ENCODE results near the gene CCDC43. TPM values are rescaled to one million over a fixed set of nuclear protein-coding genes. Genes with fewer than 3 reads are reported as not detected.

CCDC43 gene
- total RNA-seq, 1 experiment from 2014 or later: 33.0 TPM

- Histone ChIP-seq H2AFZ (ENCODE audit: low read depth, low read length, poor library complexity, severe bottlenecking) (no peak overlapping the region), H3K9ac (ENCODE audit: low read length) (no peak overlapping the region), H3K27ac (ENCODE audit: low read depth, low read length) (no peak overlapping the region), H3K27me3 (ENCODE audit: insufficient read depth, low read length) (no peaks in the 10 kb centered on the region), H3K4me1 (ENCODE audit: control insufficient read depth in 1 of 2, insufficient read depth in 2 of 2, low read length in 2 of 2) (no peaks in the 10 kb centered on the region), H3K9me2 (ENCODE audit: insufficient read depth) (no peaks in the 10 kb centered on the region), H4K20me1 (ENCODE audit: insufficient read depth) (no peaks in the 10 kb centered on the region), H3K36me3 (ENCODE audit: control insufficient read depth in 1 of 2, insufficient read depth in 2 of 2, low read length in 2 of 2) (no peaks in the 10 kb centered on the region), H3K79me2 (ENCODE audit: insufficient read depth, low read length) (no peaks in the 10 kb centered on the region), H3K4me3 (replicated peaks in 1 of 2; ENCODE audit: low read depth in 1 of 2, low read length in 2 of 2) (no peak overlapping the region), H3K4me2 (ENCODE audit: low read length) (no peak overlapping the region), H3K9me3 (ENCODE audit: control insufficient read depth in 1 of 2, insufficient read depth in 1 of 2, low read depth in 1 of 2, low read length in 2 of 2) (no peaks in the 10 kb centered on the region)
- intact Hi-C loops (cut with micrococcal nuclease): no loop called here
- RAD21 ChIA-PET (ENCODE audit: low non-redundant PET in 1 of 2, low total read pairs in 2 of 2, uncharacterized antibody in 2 of 2, unreplicated experiment in 2 of 2): no interaction called here
- TF ChIP-seq POLR2A (IDR thresholded peaks at IDR 0.05; ENCODE audit: borderline replicate concordance, extremely low read depth, insufficient read depth, insufficient read length): no peak
- no peak for TF ChIP-seq ATF3 (IDR thresholded peaks at IDR 0.05)
- TF ChIP-seq FOSL1 (IDR thresholded peaks at IDR 0.05; ENCODE audit: low read depth): no peak
- no peak for TF ChIP-seq ELF1 (IDR thresholded peaks at IDR 0.05; ENCODE audit: borderline replicate concordance, low read depth)
- TF ChIP-seq, protein P1, sequence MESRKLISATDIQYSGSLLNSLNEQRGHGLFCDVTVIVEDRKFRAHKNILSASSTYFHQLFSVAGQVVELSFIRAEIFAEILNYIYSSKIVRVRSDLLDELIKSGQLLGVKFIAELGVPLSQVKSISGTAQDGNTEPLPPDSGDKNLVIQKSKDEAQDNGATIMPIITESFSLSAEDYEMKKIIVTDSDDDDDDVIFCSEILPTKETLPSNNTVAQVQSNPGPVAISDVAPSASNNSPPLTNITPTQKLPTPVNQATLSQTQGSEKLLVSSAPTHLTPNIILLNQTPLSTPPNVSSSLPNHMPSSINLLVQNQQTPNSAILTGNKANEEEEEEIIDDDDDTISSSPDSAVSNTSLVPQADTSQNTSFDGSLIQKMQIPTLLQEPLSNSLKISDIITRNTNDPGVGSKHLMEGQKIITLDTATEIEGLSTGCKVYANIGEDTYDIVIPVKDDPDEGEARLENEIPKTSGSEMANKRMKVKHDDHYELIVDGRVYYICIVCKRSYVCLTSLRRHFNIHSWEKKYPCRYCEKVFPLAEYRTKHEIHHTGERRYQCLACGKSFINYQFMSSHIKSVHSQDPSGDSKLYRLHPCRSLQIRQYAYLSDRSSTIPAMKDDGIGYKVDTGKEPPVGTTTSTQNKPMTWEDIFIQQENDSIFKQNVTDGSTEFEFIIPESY (IDR thresholded peaks at IDR 0.05; ENCODE audit: extremely low read depth, insufficient replicate concordance, low read length): no peak
- TF ChIP-seq JUND (IDR thresholded peaks at IDR 0.05): no peak
- TF ChIP-seq ZFX (IDR thresholded peaks at IDR 0.05): no peak
- TF ChIP-seq TCF7L2 (IDR thresholded peaks at IDR 0.05; ENCODE audit: borderline replicate concordance, extremely low read depth, insufficient read depth, insufficient read length): no peak
- TF ChIP-seq CEBPB (IDR thresholded peaks at IDR 0.05; ENCODE audit: low read depth): no peak
- no TSS peak for BruUV-seq (replicated peaks)
- POLR2A ChIA-PET: no interaction called here
- CTCF ChIA-PET: no interaction called here
- ATAC-seq (no peak), DNase-seq (ENCODE audit: low read depth, low spot score) (no peak)
These were observed 38.3 kb downstream of the CCDC43 start for GRCh38 chr17:44651228-44651627.

- Histone ChIP-seq H4K20me1 (ENCODE audit: insufficient read depth) (no peaks in the 10 kb centered on the region), H3K9ac (ENCODE audit: low read length) (no peak overlapping the region), H3K36me3 (ENCODE audit: control insufficient read depth in 1 of 2, insufficient read depth in 2 of 2, low read length in 2 of 2) (no peaks in the 10 kb centered on the region), H3K9me2 (ENCODE audit: insufficient read depth) (no peaks in the 10 kb centered on the region), H3K4me3 (replicated peaks in 1 of 2; ENCODE audit: low read depth in 1 of 2, low read length in 2 of 2) (no peak overlapping the region), H3K27me3 (ENCODE audit: insufficient read depth, low read length) (no peaks in the 10 kb centered on the region), H3K4me2 (ENCODE audit: low read length) (no peak overlapping the region), H3K79me2 (ENCODE audit: insufficient read depth, low read length) (no peaks in the 10 kb centered on the region), H3K4me1 (ENCODE audit: control insufficient read depth in 1 of 2, insufficient read depth in 2 of 2, low read length in 2 of 2) (no peaks in the 10 kb centered on the region), H3K9me3 (ENCODE audit: control insufficient read depth in 1 of 2, insufficient read depth in 1 of 2, low read depth in 1 of 2, low read length in 2 of 2) (no peaks in the 10 kb centered on the region), H2AFZ (ENCODE audit: low read depth, low read length, poor library complexity, severe bottlenecking) (no peak overlapping the region), H3K27ac (ENCODE audit: low read depth, low read length) (no peak overlapping the region)
- ATAC-seq: no peak; the same call in 1 of the 2 replicates
- RAD21 ChIA-PET (ENCODE audit: low non-redundant PET in 1 of 2, low total read pairs in 2 of 2, uncharacterized antibody in 2 of 2, unreplicated experiment in 2 of 2): no interaction called here
- TF ChIP-seq ZNF274 (IDR thresholded peaks at IDR 0.05; ENCODE audit: low read depth, low read length) (no peak), POLR2A (IDR thresholded peaks at IDR 0.05; ENCODE audit: borderline replicate concordance, extremely low read depth, insufficient read depth, insufficient read length) (no peak)
- intact Hi-C loops (cut with micrococcal nuclease): no loop called here
- no peak for DNase-seq (ENCODE audit: low read depth, low spot score)
- BruUV-seq (replicated peaks): no TSS peak
- CTCF ChIA-PET: no interaction called here
- POLR2A ChIA-PET: no interaction called here
These were observed 40.6 kb downstream of the CCDC43 start for GRCh38 chr17:44648963-44649362.

All from HCT116 (cell line).